OCI-LY7 (cell line): Measurements from ENCODE around the gene HIGD1C. TPM values are rescaled to one million over a fixed set of nuclear protein-coding genes. Genes with fewer than 3 reads are reported as not detected.
"Not testable (repeated sequence)": the region's sequence is repeated elsewhere in the genome, so short reads cannot be mapped to it uniquely, and the experiment has no call there.

Source experiments
- BruUV-seq: library from RNA; stranded (reverse); fragments of 400-500 nt; replicated peaks from 2 replicates; lab custom pipeline; 2021; lab: Mats Ljungman, UMichigan
- CTCF ChIA-PET: fragments of 300-600 bp; sonication (Branson Sonifier 250); formaldehyde crosslinking; loops from one replicate; lab custom pipeline; 2022; ENCODE audit warnings: antibody characterized with exemption; ENCODE audit not compliant: unreplicated experiment; lab: Charles Lee
- POLR2A ChIA-PET: fragments of 300-600 bp; sonication (Branson Sonifier 250); formaldehyde crosslinking; loops from one replicate; lab custom pipeline; 2022; ENCODE audit warnings: antibody characterized with exemption; lab: Charles Lee
- DNase-seq: peaks from one replicate; pipeline ENCODE4 v3.0.0-alpha.2; 2015; ENCODE audit warnings: low spot score
- H2AFZ ChIP-seq: fragments of 200-600 bp; sonication (generic), shearing (Covaris generic); 2 replicates; pipeline ENCODE4 v1.6.1; 2014; ENCODE audit warnings: mild to moderate bottlenecking, antibody characterized with exemption, low read length, moderate library complexity
- H3K27ac ChIP-seq: fragments of 200-600 bp; sonication (generic); 2 replicates; pipeline ENCODE4 v1.5.1; 2014; ENCODE audit warnings: mixed run types, low read depth, mild to moderate bottlenecking, moderate library complexity, low read length, inconsistent platforms; ENCODE audit not compliant: poor library complexity, severe bottlenecking
- H3K36me3 ChIP-seq: fragments of 200-600 bp; sonication (generic); 2 replicates; pipeline ENCODE4 v1.6.1; 2014; ENCODE audit warnings: mild to moderate bottlenecking, antibody characterized with exemption, low read length, moderate library complexity, mixed read lengths; ENCODE audit not compliant: insufficient read depth
- H3K4me1 ChIP-seq: fragments of 200-600 bp; sonication (generic); 2 replicates; pipeline ENCODE4 v1.5.1; 2014; ENCODE audit warnings: mild to moderate bottlenecking, low read length; ENCODE audit not compliant: insufficient read depth, poor library complexity, severe bottlenecking
- H3K4me2 ChIP-seq: fragments of 200-600 bp; sonication (generic); 2 replicates; pipeline ENCODE4 v1.6.1; 2014; ENCODE audit warnings: mild to moderate bottlenecking, low read length
- H3K4me3 ChIP-seq: fragments of 200-600 bp; sonication (generic); 2 replicates; pipeline ENCODE4 v1.5.1; 2014; ENCODE audit warnings: mild to moderate bottlenecking, low read depth, low read length; ENCODE audit not compliant: poor library complexity, severe bottlenecking
- H3K79me2 ChIP-seq: fragments of 200-600 bp; sonication (generic); 2 replicates; pipeline ENCODE4 v1.6.1; 2016; ENCODE audit warnings: low read depth, mild to moderate bottlenecking, low read length, moderate library complexity, mixed read lengths; ENCODE audit not compliant: insufficient read depth
- H3K9me2 ChIP-seq: fragments of 200-600 bp; sonication (generic); 2 replicates; pipeline ENCODE4 v1.6.1; 2016; ENCODE audit warnings: mild to moderate bottlenecking, low read length, mixed read lengths; ENCODE audit not compliant: insufficient read depth
- H3K9me3 ChIP-seq: fragments of 200-600 bp; sonication (generic); 2 replicates; pipeline ENCODE4 v1.6.1; 2014; ENCODE audit warnings: mild to moderate bottlenecking, mixed run types, low read length, mixed read lengths
- H4K20me1 ChIP-seq: fragments of 200-600 bp; sonication (generic); 2 replicates; pipeline ENCODE4 v1.6.1; 2014; ENCODE audit warnings: mild to moderate bottlenecking, antibody characterized with exemption, low read length, moderate library complexity, mixed read lengths; ENCODE audit not compliant: insufficient read depth
- EZH2phosphoT487 ChIP-seq: fragments of 200-600 bp; sonication (generic); IDR thresholded peaks from 2 replicates; pipeline ENCODE4 v1.6.1; 2018; ENCODE audit warnings: low read depth, borderline replicate concordance, mild to moderate bottlenecking, mixed run types, antibody characterized with exemption, low read length, moderate library complexity, mixed read lengths
- intact Hi-C: fragments of 100-400 bp; cut with micrococcal nuclease; formaldehyde crosslinking; loops from one replicate; pipeline ENCODE4 v1.10.0; 2022; ENCODE audit not compliant: unreplicated experiment
- total RNA-seq, 2 experiments: library from RNA; depleted of rRNA in 1 of 2; stranded (reverse); fragments of >200 nt in 1 of 2; shearing (Covaris generic) in 1 of 2; gene quantifications; 2 replicates each; pipeline ENCODE4 v1.2.3, GENCODE V29; 2014 to 2022
- TF ChIP-seq, protein P1 (sequence below): fragments of 200-600 bp; sonication (generic); conservative IDR thresholded peaks from 2 replicates; pipeline ENCODE4 v1.5.1; 2014; ENCODE audit warnings: mild to moderate bottlenecking, antibody characterized with exemption, low read length, moderate library complexity, mixed read lengths

Gene HIGD1C
- total RNA-seq, 2 experiments from 2014 or later = not detected

DNA sequence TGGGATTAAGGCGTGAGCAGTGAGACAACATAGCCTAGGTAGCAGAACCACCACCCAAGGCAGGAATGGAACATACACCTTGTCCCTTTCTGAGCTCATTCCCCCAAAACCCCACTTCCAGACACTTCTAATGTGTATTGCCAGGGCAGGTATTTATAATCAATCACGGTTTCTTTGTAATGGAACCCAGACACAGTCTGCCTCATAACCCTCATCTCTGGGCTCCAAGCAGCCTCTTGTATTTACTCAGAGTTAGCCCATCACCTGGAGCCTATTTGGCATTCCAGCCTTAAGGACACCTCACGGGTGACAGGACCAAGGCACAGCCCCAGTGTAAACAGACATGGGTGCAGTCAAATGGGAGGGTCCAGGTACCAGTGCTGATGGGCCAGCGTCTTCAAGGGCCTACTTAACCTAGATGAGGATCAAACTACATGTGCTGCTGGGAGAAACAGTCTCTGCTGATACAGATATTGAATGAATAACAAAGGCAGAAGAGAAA, 2.5 kb upstream of the HIGD1C start:
- H3K4me1 ChIP-seq = no peaks in the 10 kb centered on the region
- intact Hi-C loops = no loop called here
- ChIA-PET CTCF (no interaction called here), POLR2A (no interaction called here)
- H2AFZ ChIP-seq = no peak overlapping the region
- H4K20me1 ChIP-seq = no peaks in the 10 kb centered on the region
- no peaks in the 10 kb centered on the region for H3K36me3 ChIP-seq
- H3K27ac ChIP-seq = no peak overlapping the region
- no peak overlapping the region for H3K4me3 ChIP-seq
- BruUV-seq = no TSS peak
- DNase-seq = no peak
- no peaks in the 10 kb centered on the region for H3K79me2 ChIP-seq
- H3K9me3 ChIP-seq = no peaks in the 10 kb centered on the region
- TF ChIP-seq, protein P1, sequence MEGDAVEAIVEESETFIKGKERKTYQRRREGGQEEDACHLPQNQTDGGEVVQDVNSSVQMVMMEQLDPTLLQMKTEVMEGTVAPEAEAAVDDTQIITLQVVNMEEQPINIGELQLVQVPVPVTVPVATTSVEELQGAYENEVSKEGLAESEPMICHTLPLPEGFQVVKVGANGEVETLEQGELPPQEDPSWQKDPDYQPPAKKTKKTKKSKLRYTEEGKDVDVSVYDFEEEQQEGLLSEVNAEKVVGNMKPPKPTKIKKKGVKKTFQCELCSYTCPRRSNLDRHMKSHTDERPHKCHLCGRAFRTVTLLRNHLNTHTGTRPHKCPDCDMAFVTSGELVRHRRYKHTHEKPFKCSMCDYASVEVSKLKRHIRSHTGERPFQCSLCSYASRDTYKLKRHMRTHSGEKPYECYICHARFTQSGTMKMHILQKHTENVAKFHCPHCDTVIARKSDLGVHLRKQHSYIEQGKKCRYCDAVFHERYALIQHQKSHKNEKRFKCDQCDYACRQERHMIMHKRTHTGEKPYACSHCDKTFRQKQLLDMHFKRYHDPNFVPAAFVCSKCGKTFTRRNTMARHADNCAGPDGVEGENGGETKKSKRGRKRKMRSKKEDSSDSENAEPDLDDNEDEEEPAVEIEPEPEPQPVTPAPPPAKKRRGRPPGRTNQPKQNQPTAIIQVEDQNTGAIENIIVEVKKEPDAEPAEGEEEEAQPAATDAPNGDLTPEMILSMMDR = no peak
- TF ChIP-seq EZH2phosphoT487 = no peak
- no peak overlapping the region for H3K4me2 ChIP-seq
- H3K9me2 ChIP-seq = no peaks in the 10 kb centered on the region

DNA sequence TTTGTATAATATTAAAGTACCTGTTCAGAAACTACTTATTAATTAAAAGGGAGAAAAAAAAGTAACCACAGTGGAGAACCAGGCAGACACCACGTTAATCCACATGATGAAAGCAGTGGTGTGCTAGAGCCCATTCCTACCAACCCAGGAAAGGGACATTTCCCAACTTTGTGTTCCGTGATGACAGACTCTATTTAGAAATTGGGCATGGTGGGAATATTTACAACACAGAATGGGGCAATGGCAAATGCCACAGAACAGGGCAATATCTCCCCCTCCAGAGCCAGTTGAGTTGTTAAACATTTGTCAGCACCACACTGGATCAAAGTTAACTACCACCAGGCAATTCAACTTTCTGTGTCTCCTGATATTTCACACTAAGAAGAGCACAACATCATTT, 1.2 kb upstream of the HIGD1C start:
- intact Hi-C loops = no loop called here
- Histone ChIP-seq H4K20me1 (no peaks in the 10 kb centered on the region), H3K9me2 (no peaks in the 10 kb centered on the region), H3K36me3 (no peaks in the 10 kb centered on the region), H3K4me1 (no peaks in the 10 kb centered on the region), H3K79me2 (no peaks in the 10 kb centered on the region), H3K27ac (no peak overlapping the region), H3K9me3 (no peaks in the 10 kb centered on the region), H3K4me2 (no peak overlapping the region), H3K4me3 (no peak overlapping the region), H2AFZ (no peak overlapping the region)
- no peak for DNase-seq
- TF ChIP-seq, protein P1 = no peak
- no peak for TF ChIP-seq EZH2phosphoT487
- no TSS peak for BruUV-seq
- POLR2A ChIA-PET = no interaction called here
- CTCF ChIA-PET = no interaction called here

DNA sequence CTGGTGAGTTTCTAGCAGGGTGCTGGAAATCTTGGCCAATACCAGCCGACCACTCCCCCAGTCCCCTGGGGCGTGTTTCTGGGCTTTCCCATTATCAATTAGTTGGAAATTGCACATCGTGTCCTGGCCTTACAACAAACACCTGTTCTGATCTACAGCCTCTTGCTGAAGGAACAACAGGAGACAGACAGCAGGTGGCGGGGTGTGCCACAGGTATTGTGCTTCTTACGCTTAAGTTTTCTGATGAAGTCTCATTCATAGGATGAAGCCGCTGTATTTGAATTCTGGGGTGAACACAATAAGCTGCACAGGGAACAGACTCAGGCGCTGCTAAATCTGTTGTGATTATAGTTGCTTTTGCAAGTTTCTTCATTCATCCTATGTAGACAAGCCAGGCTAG, 703 bp downstream of the HIGD1C start:
- Histone ChIP-seq H2AFZ (no peak overlapping the region), H3K36me3 (no peaks in the 10 kb centered on the region), H4K20me1 (no peaks in the 10 kb centered on the region), H3K4me3 (no peak overlapping the region), H3K79me2 (no peaks in the 10 kb centered on the region), H3K4me1 (peaks cover 4% of the 10 kb centered on the region), H3K9me2 (no peaks in the 10 kb centered on the region), H3K4me2 (no peak overlapping the region), H3K9me3 (no peaks in the 10 kb centered on the region), H3K27ac (no peak overlapping the region)
- ChIA-PET POLR2A (no interaction called here), CTCF (no interaction called here)
- intact Hi-C loops = no loop called here
- no peak for DNase-seq
- BruUV-seq = no TSS peak
- TF ChIP-seq, protein P1 = 0 out of 2 replicates have a peak, but pooled peaks have one; percentile 24
- no peak for TF ChIP-seq EZH2phosphoT487

DNA sequence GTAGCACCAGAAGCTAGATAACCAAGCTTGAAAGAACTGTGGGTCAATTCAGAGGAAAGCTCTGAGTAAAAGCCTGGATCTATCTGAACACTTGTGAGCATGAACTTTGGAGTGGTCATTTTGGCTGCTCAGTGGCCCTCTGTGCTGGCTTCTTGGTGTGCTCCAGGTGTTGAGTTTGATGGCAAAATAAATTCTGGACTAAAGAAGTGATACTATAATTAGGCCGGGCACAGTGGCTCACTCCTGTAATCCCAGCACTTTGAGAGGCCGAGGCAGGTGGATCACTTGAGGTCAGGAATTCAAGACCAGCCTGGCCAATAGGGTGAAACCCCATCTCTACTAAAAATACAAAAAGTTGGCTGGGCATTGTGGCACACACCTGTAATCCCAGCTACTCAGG, 2.4 kb downstream of the HIGD1C start:
- intact Hi-C loops, DNase-seq, BruUV-seq: not testable (repeated sequence)

More for the DNA sequence above, 2.4 kb downstream of the HIGD1C start:
- H3K79me2 ChIP-seq, H3K9me2 ChIP-seq, H2AFZ ChIP-seq, H3K9me3 ChIP-seq, H3K4me1 ChIP-seq, H3K4me2 ChIP-seq, H3K4me3 ChIP-seq, H3K36me3 ChIP-seq, CTCF ChIA-PET, H3K27ac ChIP-seq, H4K20me1 ChIP-seq: not testable (repeated sequence)
- POLR2A ChIA-PET = interaction anchor here (0.6 kb wide), 1 partner anchor 9 kb away, joined by 6 read pairs; no protein-coding TSS in a partner anchor
